Measurements from ENCODE around the gene IGLL1. TPM values are rescaled to one million over a fixed set of nuclear protein-coding genes. Genes with fewer than 3 reads are reported as not detected.
A peak's percentile ranks its signal among the peaks of the same experiment; 100 is the strongest.
"Not testable (repeated sequence)": the region's sequence is repeated elsewhere in the genome, so short reads cannot be mapped to it uniquely, and the experiment has no call there.

Gene IGLL1
- total RNA-seq = not detected
- long read RNA-seq = 0 reads

DNA sequence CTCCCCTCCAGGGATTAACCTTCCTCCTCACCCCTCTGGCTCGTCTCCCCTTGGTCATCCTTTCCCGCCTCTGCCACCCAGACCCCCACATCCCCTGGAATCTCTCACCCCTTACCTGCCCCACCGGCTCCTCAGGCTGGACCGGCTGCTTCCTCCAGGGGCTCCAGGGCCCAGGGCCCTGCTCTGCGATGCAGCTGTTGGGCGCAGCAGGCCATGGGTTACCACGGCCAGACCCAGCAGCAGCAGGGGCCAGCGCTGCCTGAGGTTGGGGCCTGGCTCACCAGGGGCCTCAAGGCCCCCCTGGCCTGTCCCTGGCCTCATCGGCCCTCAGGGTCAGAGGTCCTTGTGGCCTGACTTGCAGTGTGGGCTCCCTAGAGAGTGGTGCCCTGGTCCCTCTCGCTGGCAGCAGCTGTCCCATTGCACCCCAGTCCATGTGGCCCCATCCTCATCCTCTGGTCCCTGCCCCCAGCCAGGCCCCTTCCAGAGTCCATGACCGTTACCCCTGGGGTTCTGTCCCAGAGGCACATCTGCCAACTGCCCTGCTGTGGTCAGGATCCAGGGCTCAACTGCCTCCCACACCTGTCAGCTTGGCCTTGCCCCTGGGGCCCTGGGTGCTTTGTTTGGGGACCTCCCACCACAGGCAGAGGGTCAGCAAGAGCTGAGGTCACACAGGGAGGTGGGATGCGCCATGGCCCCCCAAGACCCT, at the start of gene IGLL1:
Gene IGLL1 (minus strand): TSS at position 421 of the 706 bp plus-strand sequence. CDS start 100 bp downstream, at position 321.
- no peak for DNase-seq (ENCODE audit: low spot score)
- intact Hi-C loops (cut with DNase I) = no loop called here

DNA sequence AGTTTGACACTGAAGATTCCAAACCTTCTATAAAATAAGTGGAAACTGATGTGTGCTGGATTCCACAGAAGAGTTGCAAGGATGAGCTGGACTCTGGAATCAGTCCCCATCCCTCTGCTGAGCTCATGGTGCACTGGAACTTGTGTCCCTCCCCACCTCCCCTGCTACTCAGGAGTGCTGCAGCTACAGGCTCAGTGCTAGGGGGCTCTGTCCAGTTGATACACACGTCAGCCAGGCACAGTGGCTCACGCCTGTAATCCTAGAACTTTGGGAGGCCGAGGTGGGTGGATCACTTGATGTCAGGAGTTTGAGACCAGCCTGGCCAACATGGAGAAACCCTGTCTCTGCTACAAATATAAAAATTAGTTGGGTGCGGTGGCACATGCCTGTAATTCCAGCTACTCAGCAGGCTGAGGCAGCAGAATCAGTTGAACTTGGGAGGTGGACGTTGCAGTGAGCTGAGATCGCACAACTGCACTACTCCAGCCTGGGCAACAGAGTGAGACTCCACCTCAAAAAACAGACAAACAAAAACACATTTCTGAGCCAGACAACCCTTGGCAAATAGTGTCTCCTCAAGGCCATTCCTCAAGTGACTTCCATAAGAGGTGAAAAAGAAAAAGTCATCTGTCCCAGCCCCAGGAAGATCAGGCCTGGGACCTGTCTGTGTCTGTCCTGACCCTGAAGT, 48.1 kb upstream of the IGLL1 start:
- peak; percentile 36 for DNase-seq (ENCODE audit: low spot score)
- intact Hi-C loops (cut with DNase I) = not testable (repeated sequence)

DNA sequence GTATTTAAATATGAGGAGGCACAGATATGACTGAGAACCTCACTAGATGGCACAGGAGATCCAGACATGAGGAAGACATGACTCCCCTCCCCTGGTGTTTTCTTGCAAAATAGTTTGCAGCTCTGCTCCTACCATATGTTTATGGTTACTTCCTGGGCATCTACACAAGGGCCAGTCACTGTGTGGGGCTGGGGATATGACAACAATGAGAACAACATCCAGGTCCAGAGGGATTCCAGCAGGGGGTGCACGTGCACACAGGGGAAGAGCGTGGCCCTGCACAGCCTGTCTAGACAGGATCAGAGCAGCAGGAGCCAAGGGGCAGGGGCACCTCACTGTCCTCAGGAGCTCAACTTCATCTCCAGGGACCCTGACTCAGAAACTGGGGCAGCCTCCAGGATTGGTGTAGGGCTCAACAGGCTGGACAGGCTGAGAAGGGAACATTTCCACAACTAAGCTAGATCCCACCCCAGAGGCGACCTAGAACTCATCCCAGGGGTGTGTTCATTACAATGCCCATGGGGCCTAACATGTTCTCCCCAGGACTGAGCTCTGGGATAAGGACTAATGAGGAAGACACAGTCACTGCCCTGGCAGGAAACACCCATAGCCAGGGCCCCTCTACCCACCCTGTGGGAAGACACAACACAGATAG, 47.4 kb upstream of the IGLL1 start:
- peak; percentile 77 for DNase-seq (ENCODE audit: low spot score)
- intact Hi-C loops (cut with DNase I) = not testable (repeated sequence)

DNA sequence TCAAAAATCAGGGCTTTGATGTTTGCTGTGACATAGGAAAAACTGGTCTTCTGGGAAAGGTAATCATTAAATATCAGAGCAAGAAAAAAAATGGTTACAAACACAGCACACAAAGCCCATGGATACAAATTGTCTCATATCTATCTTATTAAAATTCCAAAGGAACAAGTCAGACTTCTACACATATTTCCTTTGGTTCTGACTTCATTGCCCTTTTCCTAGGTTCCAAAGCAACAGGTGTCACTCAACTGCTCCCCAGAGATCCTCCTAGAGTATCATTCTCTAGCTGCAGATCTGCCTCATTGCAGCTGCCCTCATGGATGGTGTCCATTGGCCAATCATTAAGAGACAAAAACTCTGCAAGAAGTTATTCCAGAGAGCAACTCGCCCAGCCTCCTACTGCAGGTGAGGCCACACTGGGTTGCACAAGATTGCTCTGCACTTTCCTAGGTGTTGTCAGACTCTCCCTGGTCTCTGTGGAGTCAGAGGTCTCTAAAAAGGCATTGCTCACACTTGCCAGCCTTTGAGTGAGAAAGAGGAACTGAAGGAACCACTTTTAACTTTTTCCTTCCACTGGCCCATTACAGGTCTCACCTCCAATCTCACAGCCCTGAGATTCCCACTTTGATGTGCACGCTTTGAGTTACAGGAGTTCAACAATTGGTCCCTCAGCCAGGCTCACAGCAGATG, 46.3 kb upstream of the IGLL1 start:
- intact Hi-C loops (cut with DNase I) = no loop called here
- peak; percentile 9 for DNase-seq (ENCODE audit: low spot score)

DNA sequence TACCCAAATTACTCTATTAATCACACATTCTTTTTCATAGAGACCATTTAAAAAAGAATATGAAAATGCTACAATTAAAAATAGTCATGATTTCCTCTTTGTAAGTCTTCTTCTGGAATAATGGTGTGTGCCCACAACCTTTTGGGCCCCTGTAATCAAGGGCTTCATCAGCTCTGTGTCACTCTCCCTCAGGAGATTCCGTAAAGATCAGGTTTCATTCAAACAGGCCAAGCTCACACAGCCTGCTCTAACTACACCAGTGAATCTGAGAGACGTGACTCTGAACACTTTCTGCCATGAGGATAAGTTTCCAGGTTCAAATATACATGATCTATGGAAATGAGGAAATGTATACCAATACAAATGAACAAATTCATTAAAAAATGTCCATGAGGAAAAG, 42.5 kb upstream of the IGLL1 start:
- no peak for DNase-seq (ENCODE audit: low spot score)
- intact Hi-C loops (cut with DNase I) = no loop called here

DNA sequence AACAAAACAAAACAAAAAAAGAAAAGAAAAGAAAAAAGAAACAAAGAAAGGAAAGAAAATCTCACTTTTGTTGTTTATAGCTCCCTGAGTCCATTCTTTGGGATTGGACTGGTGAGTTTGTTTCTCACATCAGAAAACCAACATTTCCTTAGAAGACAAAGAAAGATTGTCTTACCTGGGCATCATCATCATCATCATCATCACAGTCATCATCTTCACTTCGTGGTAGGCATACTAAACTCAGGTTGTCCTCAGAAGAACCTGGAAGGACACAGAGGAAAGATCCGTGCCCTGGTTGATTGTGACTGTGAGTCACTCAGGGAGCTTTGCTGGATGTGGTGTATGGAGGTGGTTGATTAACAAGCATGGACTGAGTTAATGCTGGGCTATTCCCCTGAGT, 41.8 kb upstream of the IGLL1 start:
- intact Hi-C loops (cut with DNase I); DNase-seq (ENCODE audit: low spot score): not testable (repeated sequence)

DNA sequence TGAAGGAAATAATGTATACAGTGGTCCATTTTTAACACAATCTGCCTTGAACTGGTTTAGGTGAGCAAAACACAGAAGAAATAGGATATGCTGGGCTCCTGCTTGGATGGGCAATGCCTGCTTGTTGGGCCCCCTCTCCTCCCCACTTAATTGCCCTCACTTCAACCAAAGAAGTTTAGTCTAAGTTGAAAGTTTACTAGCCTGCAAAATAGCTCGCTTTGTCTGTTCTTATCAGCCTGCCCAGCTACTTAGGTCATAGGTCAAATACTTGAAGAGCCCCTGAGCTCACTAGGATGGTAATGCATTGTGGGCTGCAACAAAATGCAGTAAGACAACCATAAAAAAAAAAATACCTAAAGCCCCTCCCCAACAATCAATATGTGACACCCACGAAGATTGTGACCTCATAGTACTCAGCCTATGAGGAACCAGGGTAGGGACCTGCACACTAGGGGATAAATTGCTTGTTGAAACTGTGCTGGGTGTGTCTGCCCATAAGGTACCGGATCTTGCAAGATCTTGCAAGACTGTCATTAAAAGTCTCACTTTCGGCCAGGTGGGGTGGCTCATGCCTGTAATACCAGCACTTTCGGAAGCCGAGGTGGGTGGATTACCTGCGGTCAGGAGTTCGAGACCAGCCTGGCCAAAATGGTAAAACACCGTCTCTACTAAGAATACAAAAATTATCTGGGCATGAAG, 41.1 kb upstream of the IGLL1 start:
- intact Hi-C loops (cut with DNase I) = no loop called here
- DNase-seq (ENCODE audit: low spot score) = peak; percentile 10

DNA sequence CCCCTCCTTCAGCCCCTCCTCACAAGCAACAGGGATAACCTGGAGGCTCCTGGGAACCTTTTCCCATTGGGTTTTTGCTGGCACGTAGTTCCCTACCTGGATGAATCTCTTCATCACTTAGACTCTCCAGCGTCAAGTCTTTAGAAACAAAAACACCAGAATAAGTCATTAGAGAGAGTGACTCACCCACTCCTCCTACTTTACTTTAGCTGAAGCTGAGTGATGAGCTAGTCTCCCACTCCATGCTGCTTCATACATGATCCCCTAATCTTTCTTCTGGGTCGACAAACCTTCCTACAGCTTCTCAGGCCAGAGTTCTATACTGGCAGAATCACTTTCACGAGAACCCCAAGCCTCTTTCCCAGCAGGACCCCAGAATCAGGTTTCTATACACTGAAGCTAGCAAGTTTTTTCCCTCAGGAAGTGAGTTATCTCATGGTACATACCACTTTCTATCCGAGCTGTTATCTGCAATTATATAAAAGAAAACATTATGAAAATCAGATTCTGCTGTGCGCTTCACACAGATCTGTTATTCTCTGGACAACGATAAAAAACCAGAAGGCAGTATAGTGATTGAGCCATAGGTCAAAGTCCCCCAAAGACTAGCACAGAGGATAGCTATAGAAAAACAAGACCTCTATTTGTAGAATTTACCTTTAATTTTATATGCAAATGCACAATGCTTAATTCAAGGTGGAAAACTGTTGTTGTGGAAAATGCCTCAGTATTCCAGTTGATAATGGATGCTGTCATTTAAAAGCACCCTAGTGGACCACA, 33.3 kb upstream of the IGLL1 start:
- intact Hi-C loops (cut with DNase I) = no loop called here
- no peak for DNase-seq (ENCODE audit: low spot score)

DNA sequence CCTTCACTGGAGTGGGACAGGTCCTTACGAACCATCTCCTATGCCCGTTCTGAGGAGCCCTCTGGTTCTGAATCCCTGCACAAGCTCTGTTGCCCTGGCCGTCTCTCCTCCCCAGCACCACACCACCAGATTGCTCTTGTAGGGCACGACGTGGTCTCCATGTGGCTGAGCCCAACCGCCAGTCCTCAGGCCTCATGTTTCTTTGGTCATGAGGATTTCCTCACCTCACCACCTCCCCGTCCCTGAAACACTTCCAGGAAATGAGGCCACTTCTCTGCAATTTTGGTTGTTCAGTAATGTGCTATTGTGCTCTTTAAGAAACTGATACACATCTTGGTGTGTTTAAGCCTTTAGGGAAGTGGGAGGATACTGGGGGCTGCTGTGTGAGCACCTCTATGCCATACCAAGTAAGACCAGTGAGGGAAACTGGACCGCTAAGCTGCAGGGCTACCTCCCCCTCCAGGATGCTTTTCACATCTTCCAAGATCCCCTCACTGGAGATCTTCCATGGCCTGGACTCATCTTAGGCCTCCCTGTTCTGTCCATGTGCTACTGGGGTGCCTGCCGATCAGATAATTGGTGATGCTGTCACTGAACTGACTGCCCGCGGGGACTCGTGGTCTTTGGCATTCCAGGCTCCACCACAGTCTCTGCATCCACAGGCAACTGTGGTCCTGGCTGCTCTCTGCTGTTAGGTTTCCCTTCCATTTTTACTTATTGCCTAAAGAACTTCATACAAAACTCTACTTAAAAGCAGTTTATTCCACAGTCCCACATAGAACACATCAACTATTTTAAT, 30.1 kb upstream of the IGLL1 start:
- intact Hi-C loops (cut with DNase I) = no loop called here
- no peak for DNase-seq (ENCODE audit: low spot score)

DNA sequence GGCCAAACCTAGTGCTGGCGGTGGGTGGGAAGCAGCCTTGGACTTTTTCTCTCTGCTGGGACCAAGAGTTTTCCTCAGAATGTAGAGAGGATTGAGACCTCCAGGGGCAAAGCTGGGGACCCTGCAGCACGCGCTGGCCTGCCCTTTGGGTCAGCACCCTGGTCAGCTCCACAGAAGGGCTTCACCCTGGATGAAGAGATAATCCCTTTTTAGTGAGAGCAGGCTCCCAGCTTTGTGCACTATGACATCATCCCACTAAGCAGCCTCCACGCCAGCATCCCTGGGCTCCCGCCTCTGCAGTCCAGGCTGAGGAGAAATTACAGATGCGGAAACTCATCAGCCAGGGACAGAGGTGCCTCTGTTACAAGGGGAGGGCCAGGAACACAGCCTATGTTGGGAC, 28.5 kb upstream of the IGLL1 start:
- no peak for DNase-seq (ENCODE audit: low spot score)
- intact Hi-C loops (cut with DNase I) = no loop called here

DNA sequence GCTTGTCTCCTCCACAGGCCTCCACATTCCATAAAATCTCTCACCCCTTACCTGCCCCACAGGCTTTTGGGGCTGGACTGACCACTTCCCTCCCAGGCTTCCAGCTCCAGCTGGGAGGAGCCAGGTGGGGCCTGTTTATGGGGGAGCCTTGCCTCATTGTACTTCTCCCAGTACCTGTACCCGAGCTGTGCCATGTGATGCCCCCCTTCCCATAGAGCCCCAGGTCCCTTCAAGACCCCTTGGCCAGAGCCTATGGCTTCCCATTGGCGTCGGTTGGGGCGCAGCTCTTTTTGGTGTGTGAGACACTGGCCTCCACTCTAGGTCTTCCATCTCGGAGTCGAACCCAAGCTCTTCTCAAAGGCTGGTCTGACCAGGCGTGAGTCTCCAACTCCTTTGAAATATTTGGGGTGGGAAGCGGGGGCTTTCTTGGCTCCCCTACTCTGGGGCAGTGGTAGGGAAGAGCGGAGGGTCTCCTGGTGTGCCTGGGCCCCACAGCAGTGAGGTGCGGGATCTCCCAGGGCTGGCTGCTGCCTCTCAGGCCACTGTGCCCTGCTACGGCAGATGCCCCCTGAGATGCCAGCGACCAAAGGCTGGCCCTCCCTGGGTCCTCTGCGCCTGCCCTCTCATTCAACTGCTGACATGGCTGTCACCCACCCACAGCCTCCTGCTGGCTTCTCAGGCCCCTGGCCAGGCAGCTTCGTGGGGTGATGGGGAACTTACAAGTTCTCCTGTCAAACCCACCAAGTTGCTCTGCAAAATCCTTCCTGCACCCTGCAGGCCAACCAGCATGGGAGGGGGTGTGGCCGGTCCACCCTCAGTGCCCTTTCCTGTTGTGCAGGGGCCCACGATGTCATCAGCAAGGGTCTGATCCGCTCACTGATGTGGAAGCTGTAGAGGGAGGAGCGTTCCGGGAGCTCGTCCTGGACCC, 26.4 kb upstream of the IGLL1 start:
- intact Hi-C loops (cut with DNase I) = no loop called here
- no peak for DNase-seq (ENCODE audit: low spot score)

DNA sequence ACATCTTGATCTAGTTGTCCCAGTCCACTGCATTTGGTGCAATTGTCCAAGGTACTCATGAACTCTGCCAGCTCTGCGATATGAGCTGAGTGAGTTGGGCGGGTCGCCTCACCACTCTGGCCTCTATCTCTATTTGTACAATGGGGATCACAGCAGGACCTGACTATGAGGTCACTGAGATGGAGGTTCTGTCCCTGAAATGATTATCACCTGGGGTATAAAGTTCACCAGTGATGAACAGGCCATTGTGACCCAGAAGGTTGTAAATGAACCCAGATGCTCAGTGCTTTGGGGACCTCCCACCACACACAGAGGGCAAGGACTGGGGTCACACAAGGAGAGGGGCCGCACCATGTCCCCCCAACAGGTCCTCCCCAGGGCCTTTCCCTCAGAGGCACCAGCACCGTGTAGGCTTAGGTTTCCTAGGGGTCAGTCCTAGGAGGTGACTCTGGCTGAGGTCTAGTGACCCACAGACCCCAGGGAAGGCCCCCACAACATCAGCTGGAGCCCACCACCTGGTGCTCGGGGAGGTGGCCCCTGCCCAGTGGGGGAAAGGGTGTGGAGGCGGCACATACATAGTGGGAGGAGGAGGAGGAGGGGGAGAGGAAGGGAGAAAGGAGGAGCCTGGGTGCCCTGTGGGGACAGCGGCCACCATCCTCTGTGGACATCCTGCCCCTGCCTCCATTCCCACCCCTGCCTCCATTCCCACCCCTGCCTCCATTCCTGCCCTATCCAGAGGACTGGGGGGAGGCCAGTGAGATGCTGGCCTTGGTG, 25.0 kb upstream of the IGLL1 start:
- no peak for DNase-seq (ENCODE audit: low spot score)
- intact Hi-C loops (cut with DNase I) = no loop called here

DNA sequence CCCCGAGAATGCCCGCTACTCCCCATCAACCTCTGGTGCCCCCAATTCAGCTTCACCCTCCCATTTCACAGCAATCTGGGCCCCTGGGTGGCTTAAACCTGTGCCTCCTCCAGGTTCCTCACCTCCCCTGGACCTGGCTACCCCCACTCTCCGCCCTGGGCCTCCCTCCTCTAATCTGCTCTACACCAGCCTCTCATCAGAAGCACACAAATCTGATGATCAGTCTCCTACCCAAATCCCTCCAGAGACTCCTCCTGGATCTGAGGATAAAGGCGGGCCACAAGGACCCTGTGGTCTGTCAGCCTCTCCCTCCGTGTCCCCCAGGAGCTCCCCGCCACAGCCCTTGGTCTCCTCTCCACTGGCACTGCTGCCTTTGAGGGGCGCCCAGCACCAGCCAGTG, 23.2 kb upstream of the IGLL1 start:
- DNase-seq (ENCODE audit: low spot score) = no peak
- intact Hi-C loops (cut with DNase I) = no loop called here

DNA sequence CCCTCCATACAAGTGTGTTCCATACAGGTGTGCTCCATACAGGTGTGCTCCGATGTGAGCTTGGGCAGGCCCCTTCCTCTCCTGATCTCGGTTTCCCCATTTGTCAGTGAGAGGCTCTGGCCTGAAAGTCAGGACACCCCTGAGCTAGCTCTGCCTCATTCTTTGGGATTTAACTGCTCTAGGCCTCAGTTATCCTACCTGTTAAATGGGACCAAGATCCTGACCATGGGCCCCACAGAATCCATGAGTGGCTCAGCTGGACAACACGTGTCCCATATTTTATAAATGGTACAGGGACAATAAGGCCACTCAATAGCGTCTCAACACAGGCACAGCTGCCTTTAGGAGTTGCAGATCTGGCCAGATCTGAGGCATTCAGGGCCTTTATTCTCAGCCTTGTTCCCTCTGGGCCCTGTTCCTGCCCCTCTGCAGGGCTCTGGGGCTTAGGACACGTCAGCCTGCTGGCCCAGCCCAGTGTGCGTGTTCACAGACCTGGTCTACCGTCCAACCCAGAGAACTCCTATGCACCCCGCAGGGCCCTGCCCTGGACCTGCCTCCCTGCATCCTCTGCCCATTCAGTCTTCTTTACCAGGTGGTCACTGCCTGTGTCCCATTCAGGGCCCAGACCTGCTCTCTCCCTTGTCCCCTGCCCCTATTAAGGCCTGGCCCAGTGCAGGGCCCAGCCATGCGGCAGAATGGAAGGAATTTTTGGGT, 18.9 kb upstream of the IGLL1 start:
- no peak for DNase-seq (ENCODE audit: low spot score)
- intact Hi-C loops (cut with DNase I) = no loop called here

DNA sequence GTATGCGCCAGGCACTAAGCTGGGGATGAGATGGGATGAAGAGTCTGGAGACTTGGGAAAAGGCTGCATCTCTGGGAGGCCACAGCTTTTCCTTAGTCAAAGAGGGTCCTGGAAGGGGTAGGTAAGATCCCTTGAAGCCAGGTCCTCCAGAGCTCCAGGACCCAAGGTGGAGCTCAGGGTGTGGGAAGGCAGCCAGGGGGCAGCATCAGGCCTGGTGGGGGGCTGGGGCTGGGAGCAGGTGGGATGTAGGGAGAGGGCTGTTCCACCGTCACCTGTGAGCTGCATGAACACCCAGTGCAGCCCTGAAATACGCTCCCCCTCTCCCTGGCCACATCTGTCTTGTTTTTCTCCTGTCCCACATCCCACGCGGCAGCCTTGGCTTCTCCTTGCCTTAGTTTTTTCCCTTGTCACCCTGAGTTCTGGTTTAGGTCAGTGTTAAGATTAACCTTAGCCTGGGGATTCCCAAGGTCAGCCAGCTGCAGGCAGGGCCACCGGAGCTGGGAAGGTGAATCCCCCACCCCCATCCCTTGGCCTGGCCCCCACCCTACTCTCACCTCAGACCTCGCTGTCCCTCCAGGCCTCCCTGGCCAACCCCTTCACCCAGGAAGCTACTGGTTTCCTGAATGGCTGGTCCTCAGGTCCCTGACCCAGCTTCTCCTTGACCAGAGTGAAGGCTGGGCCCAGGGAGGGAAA, 17.6 kb upstream of the IGLL1 start:
- DNase-seq (ENCODE audit: low spot score); intact Hi-C loops (cut with DNase I): not testable (repeated sequence)
